GM12873 (cell line): ENCODE measurements around the gene TAF10.

Experiments
- TF ChIP-seq, protein P1 (sequence below): IDR thresholded peaks from 2 replicates; pipeline ENCODE4 v1.5.1; 2012; ENCODE audit warnings: low read depth, mild to moderate bottlenecking, moderate library complexity, low read length, control low read depth; ENCODE audit not compliant: insufficient read depth; ENCODE audit errors: missing control alignments

Gene TAF10

DNA sequence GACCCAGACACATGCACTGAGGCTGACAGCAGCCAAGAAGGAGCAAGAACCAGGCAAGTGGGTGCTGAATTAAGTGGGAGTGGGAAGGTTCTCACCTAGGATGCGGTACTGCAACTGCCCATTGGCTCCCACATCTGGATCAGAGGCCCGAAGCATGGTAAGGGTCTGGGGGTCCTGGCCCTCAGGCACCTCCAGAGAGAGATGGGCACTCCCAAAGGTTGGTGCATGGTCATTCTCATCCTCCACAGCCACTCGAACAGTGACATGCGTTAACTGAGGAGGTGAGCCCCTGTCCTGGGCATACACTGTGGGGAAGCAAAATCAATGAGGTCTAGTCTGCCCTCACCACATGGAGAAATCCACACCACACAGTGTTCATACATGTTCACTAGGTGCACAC is 16.5 kb upstream of the TAF10 start:
- TF ChIP-seq, protein P1, sequence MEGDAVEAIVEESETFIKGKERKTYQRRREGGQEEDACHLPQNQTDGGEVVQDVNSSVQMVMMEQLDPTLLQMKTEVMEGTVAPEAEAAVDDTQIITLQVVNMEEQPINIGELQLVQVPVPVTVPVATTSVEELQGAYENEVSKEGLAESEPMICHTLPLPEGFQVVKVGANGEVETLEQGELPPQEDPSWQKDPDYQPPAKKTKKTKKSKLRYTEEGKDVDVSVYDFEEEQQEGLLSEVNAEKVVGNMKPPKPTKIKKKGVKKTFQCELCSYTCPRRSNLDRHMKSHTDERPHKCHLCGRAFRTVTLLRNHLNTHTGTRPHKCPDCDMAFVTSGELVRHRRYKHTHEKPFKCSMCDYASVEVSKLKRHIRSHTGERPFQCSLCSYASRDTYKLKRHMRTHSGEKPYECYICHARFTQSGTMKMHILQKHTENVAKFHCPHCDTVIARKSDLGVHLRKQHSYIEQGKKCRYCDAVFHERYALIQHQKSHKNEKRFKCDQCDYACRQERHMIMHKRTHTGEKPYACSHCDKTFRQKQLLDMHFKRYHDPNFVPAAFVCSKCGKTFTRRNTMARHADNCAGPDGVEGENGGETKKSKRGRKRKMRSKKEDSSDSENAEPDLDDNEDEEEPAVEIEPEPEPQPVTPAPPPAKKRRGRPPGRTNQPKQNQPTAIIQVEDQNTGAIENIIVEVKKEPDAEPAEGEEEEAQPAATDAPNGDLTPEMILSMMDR, result no peak

DNA sequence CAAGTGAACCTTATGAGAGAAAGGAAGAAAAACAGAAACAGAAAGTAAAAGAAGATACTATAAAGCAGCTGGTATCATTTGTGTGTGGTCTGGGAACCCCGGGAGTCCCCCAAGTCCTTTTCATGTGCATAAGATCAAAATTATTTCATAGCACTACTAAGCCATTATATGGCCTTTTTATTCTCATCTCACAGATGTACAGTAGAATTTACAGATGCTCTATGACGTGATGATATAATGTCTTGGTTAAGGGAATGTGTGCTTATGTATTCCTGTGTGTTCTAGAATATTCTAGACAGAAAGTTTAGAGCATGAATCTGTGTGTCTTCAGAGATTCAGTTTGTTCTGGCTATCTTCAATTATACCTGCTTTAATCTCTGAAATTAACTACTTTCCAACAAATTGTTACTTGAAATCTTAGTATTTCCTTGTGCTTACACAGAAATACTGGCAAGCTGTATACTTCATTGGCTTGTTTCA is 15.8 kb upstream of the TAF10 start:
- TF ChIP-seq, protein P1, result no peak

DNA sequence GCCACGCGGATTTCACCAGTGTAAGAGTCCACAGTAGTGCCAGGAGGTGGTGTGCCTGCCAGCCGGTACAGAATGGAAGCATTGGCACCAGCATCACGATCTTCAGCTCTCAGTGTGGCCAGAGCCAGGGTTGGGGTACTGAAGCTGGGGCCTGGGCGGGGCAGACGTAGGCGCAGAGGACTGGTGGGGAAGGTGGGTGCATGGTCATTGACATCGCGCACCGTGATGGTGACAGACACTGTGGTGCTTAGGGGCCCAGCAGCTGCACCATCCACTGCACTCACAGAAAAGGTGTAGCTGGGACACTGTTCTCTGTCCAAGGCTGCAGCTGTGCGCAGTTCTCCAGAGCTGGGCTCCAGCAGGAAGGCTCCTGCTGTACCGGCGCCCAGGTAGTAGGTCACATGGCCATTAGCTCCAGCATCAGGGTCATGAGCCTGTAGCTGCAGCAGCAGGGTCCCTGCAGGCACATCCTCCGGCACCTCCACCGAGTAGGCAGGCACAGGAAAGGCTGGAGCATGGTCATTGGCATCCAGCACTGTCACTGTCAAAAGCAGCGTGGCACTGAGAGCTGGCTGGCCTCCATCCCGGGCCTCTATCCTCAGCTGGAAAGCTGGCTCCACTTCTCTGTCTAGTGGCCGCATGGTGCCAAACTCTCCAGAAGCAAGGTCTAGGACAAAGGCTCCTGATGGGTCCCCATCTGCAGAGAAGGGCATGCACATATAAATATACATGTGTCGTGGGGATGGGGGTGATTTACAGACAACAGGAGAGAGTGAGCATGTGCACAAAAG is 15.2 kb upstream of the TAF10 start:
- TF ChIP-seq, protein P1, result no peak

DNA sequence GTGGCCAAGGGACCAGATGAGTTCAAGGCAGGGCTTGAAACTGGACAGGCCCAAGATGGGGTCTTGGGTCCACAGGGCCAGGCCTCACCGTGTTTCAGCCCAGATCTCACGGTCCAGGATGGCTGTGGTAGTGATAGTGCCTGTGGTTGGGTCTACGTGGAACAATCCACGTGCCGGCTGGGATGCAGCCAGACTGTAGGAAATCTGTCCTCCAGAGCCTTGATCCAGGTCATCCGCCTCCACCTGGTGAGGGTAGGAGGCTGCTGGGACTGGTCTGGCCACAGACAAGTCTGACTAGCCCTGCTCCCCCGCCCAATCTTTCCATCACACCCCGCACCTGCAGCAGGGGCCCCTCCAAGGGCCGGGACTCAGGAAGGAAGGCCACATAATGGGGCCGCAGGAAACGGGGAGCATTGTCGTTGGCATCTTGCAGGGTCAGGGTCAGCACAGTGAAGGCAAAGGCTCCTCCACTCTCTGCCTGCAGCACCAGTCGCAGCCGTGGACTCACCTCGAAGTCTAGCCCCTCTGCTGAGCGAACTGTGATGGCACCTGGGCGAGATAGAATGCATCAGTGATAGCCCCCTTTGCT is 13.9 kb upstream of the TAF10 start:
- TF ChIP-seq, protein P1, result no peak

DNA sequence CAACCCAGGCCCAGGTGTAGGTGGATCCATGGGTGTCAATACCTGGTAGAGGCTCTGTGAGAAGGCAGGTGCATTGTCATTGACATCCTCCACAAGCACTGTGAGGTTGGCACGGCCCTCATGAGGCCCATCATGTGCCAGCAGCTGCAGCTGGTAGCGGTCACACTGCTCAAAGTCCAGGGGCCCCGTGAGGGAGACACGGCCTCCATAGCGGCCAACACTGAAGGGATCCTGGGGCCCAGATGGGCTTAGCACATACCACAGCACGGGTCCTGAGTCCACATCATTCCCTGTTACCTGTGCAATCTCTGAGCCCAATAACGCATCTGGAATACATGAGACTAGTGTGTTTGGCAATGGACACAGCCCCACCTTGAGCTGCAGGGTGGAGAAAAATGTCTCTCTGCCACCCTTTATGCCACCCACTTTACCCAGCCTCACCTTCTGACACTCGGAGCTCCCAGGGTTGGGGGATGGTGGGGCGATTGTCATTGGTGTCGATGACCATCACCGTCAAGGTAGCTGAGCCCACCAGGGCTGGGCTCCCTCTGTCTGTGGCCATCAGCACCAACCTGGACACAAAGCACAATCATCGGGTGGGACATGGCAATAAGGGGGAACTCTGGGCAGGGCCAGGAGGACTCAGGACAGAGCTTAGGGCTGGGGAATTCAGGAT is 13.3 kb upstream of the TAF10 start:
- TF ChIP-seq, protein P1, result no peak

DNA sequence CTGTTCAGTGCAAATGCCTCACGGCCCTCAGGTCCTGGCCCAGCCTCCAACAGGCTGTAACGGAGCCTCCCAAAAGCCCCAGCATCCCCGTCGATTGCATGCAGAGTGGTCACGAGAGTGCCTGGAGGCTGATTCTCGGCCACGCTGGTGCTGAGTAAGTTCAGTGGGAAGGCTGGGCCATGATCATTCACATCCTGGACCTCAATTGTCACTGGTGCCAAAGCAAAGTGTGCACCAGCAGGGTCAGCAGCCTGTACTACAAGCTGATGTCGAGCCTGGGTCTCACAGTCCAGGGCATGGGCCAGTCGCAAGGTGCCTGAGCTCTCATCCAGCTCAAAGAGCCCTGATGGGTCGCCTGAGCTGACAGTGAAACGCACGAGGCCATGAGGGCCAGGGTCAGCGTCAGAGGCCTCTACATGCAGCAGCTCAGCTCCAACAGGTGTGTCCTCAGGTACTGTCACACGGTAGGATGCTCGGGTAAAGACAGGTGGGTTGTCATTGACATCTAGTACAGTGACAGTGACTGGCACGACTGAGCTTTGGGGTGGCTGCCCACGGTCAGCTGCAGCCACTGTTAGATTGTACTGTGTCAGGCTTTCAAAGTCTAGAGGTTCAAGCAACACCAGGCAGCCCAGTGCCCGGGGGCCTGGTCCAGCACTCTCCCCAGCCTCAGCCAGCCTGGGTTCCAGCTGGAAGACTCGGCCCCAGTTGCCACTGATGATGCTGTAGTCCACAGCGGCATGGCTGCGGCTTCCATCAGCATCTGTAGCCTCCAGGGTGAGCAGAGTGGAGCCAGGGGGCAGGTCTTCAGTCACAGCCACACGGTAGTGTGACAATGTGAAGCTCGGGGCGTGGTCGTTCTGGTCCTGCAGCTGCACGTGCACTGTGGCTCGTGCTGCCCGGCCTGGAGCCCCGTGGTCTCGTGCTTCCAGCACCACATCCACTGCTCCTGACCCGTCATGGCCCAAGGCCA is 11.7 kb upstream of the TAF10 start:
- TF ChIP-seq, protein P1, result no peak
